H1 (cell line): Measurements from ENCODE around the gene HNRNPU. TPM values are rescaled to one million over a fixed set of nuclear protein-coding genes. Genes with fewer than 3 reads are reported as not detected.

Experiments
- ATF3 ChIP-seq: IDR thresholded peaks from 2 replicates; pipeline ENCODE4 v1.6.1; 2011; ENCODE audit warnings: low read depth, mild to moderate bottlenecking, low read length; ENCODE audit not compliant: insufficient read depth
- BRCA1 ChIP-seq: IDR thresholded peaks from 2 replicates; pipeline ENCODE4 v1.6.1; 2012; ENCODE audit warnings: low read depth, low read length, improper control_type of control experiment
- CHD2 ChIP-seq: IDR thresholded peaks from 2 replicates; pipeline ENCODE4 v1.6.1; 2012; ENCODE audit warnings: low read length, improper control_type of control experiment
- CTBP2 ChIP-seq: IDR thresholded peaks from 2 replicates; pipeline ENCODE4 v1.7.0; 2011; ENCODE audit warnings: borderline replicate concordance, mild to moderate bottlenecking, moderate library complexity, mixed read lengths, low read length; ENCODE audit not compliant: insufficient read depth, insufficient read length
- EP300 ChIP-seq, 2 experiments: IDR thresholded peaks; 1 replicate in 1 of 2; 2 replicates in 1 of 2; pipeline ENCODE4 v1.6.1; 2011 to 2012; ENCODE audit warnings: low read depth in 2 of 2, low read length in 2 of 2, mild to moderate bottlenecking in 2 of 2, borderline replicate concordance in 1 of 2, inconsistent platforms in 1 of 2, moderate library complexity in 1 of 2
- FOSL1 ChIP-seq: IDR thresholded peaks from 2 replicates; pipeline ENCODE4 v1.6.1; 2011; ENCODE audit warnings: mild to moderate bottlenecking, low read depth, low read length, moderate library complexity; ENCODE audit not compliant: insufficient read depth
- KDM1A ChIP-seq: fragments of 200-600, 300-600 bp; sonication (generic); IDR thresholded peaks from 2 replicates; pipeline ENCODE4 v1.7.1; 2016; ENCODE audit warnings: mild to moderate bottlenecking, low read length, borderline replicate concordance
- KDM5A ChIP-seq: fragments of 200-600 bp; IDR thresholded peaks from 2 replicates; pipeline ENCODE4 v1.7.1; 2012; ENCODE audit warnings: mild to moderate bottlenecking, low read length, inconsistent platforms, mixed read lengths
- MAFK ChIP-seq: IDR thresholded peaks from 2 replicates; pipeline ENCODE4 v1.6.1; 2012; ENCODE audit warnings: low read depth, mild to moderate bottlenecking, improper control_type of control experiment, low read length
- NANOG ChIP-seq: IDR thresholded peaks from 2 replicates; pipeline ENCODE4 v1.6.1; 2011; ENCODE audit warnings: low read length, low read depth, mild to moderate bottlenecking, inconsistent platforms; ENCODE audit not compliant: insufficient read depth, poor library complexity, severe bottlenecking
- NRF1 ChIP-seq: IDR thresholded peaks from 2 replicates; pipeline ENCODE4 v1.6.1; 2011; ENCODE audit warnings: mild to moderate bottlenecking, low read depth, low read length, improper control_type of control experiment
- POLR2A ChIP-seq, 2 experiments: IDR thresholded peaks; 1 replicate in 1 of 2; 2 replicates in 1 of 2; pipeline ENCODE4 v1.6.1; 2011; ENCODE audit warnings: low read depth in 2 of 2, low read length in 2 of 2, mild to moderate bottlenecking in 2 of 2; ENCODE audit errors: control extremely low read depth in 1 of 2
- POU5F1 ChIP-seq: IDR thresholded peaks from 2 replicates; pipeline ENCODE4 v1.6.1; 2011; ENCODE audit warnings: low read depth, mild to moderate bottlenecking, low read length, moderate library complexity
- SP1 ChIP-seq: IDR thresholded peaks from 2 replicates; pipeline ENCODE4 v1.6.1; 2011; ENCODE audit warnings: low read depth, low read length
- SP2 ChIP-seq: IDR thresholded peaks from 2 replicates; pipeline ENCODE4 v1.6.1; 2012; ENCODE audit warnings: mild to moderate bottlenecking, low read length, inconsistent platforms
- SP4 ChIP-seq: IDR thresholded peaks from 2 replicates; pipeline ENCODE4 v1.6.1; 2012; ENCODE audit warnings: low read length, inconsistent platforms
- SRF ChIP-seq: IDR thresholded peaks from 2 replicates; pipeline ENCODE4 v1.6.1; 2011; ENCODE audit warnings: mild to moderate bottlenecking, low read depth, low read length, moderate library complexity
- SUZ12 ChIP-seq: fragments of 200-600 bp; sonication (generic); IDR thresholded peaks from 2 replicates; pipeline ENCODE4 v1.6.1; 2012; ENCODE audit warnings: mild to moderate bottlenecking, inconsistent platforms, low read length, moderate library complexity, mixed read lengths
- TAF7 ChIP-seq: optimal IDR thresholded peaks from 2 replicates; pipeline ENCODE3; 2011; ENCODE audit warnings: low read depth, mild to moderate bottlenecking, inconsistent platforms, low read length, moderate library complexity, borderline replicate concordance
- USF2 ChIP-seq: IDR thresholded peaks from 2 replicates; pipeline ENCODE4 v1.6.1; 2011; ENCODE audit warnings: low read length, improper control_type of control experiment
- ZNF274 ChIP-seq: IDR thresholded peaks from 2 replicates; pipeline ENCODE4 v1.7.0; 2012; ENCODE audit warnings: low read length, borderline replicate concordance; ENCODE audit errors: extremely low read depth
- polyA plus RNA-seq, 7 experiments: library from polyadenylated mRNA; depleted of rRNA in 3 of 7; stranded (reverse) in 5 of 7; unstranded in 2 of 7; fragments of >200 nt in 5 of 7; fragments of 200-250 nt in 2 of 7; gene quantifications; 1 replicate in 5 of 7; 2 replicates in 1 of 7; 4 replicates in 1 of 7; pipeline versions ENCODE4 v1.2.1 to v1.2.3, GENCODE V29; 2011 to 2013; ENCODE audit warnings: missing spikeins in 2 of 7, mixed read lengths in 2 of 7
- total RNA-seq: library from RNA; stranded (reverse); fragmentation: NEBNext Ultra II Directional; extraction: Animal tissue kit (Norgen Biotek cat#: 25700); gene quantifications from 2 replicates; pipeline ENCODE4 v1.2.1, GENCODE V29; 2021
- TF ChIP-seq, protein P1 (sequence below): IDR thresholded peaks from 2 replicates; pipeline ENCODE4 v1.6.1; 2012; ENCODE audit warnings: inconsistent platforms

HNRNPU gene
- total and polyA plus RNA-seq, 2 of the 8 experiments (the other 6 are each of a cell fraction or from before 2014, with no cell fraction given), result 95.6 to 606 TPM

- TF ChIP-seq SP4 (no peak), SRF (no peak), MAFK (no peak), CHD2 (peak; percentile 40; the same call in 1 of the 2 replicates), FOSL1 (no peak), USF2 (no peak), POU5F1 (no peak), SUZ12 (no peak), KDM1A (no peak), POLR2A (IDR thresholded peaks at IDR 0.05; ENCODE audit: control extremely low read depth in 1 of 2, low read depth in 2 of 2, low read length in 2 of 2) (peak; percentile 66 to 94), SP1 (no peak), CTBP2 (no peak), SP2 (no peak), TAF7 (peak; percentile 60), ZNF274 (no peak), KDM5A (no peak), EP300 (IDR thresholded peaks at IDR 0.05; ENCODE audit: borderline replicate concordance in 1 of 2, low read depth in 2 of 2, low read length in 2 of 2) (no peak; a peak in 1 of 3 replicates), ATF3 (no peak), NANOG (no peak), BRCA1 (no peak), NRF1 (no peak)
- TF ChIP-seq, protein P1, sequence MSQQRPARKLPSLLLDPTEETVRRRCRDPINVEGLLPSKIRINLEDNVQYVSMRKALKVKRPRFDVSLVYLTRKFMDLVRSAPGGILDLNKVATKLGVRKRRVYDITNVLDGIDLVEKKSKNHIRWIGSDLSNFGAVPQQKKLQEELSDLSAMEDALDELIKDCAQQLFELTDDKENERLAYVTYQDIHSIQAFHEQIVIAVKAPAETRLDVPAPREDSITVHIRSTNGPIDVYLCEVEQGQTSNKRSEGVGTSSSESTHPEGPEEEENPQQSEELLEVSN, result peak; percentile 26; the same call in 1 of the 2 replicates
Observed at GRCh38 chr1:244835276-244836134, 28.8 kb downstream of the HNRNPU start, which contains the start of gene COX20 (continued).
